Prostate gland (tissue), 2 donors: ENCODE results near the gene NR2C1. TPM values are rescaled to one million over a fixed set of nuclear protein-coding genes. Genes with fewer than 3 reads are reported as not detected.

ENCODE experiments used
- DNase-seq: peaks from one replicate; pipeline ENCODE4 v3.0.0-alpha.2; 2019; ENCODE audit warnings: low spot score
- H3K27ac ChIP-seq, 2 donors: fragments of 200-600 bp; sonication (generic); 2 replicates each; pipeline ENCODE4 v1.5.1; 2017 to 2019
- H3K27me3 ChIP-seq: fragments of 200-600 bp; sonication (generic); replicated peaks from 2 replicates; pipeline ENCODE4 v1.5.1; 2019; ENCODE audit not compliant: insufficient read depth
- H3K36me3 ChIP-seq, 2 donors: fragments of 200-600 bp; sonication (generic); 1 replicate in 1 of 2; 2 replicates in 1 of 2; pipeline versions ENCODE4 v1.5.1 to v1.8.1; 2017 to 2019
- H3K4me1 ChIP-seq: fragments of 200-600 bp; sonication (generic); replicated peaks from 2 replicates; pipeline ENCODE4 v1.5.1; 2019
- H3K4me3 ChIP-seq, 2 donors: fragments of 200-600 bp; sonication (generic); 2 replicates each; pipeline ENCODE4 v1.5.1; 2017 to 2019
- H3K9me3 ChIP-seq: fragments of 200-600 bp; sonication (generic); 2 replicates; pipeline ENCODE4 v1.5.1; 2017
- POLR2A ChIP-seq: fragments of 450-650 bp; IDR thresholded peaks from one replicate; pipeline ENCODE4 v1.6.1; 2016; ENCODE audit warnings: antibody characterized with exemption, mild to moderate bottlenecking
- POLR2AphosphoS5 ChIP-seq: sonication (generic); formaldehyde crosslinking; IDR thresholded peaks from one replicate; pipeline ENCODE4 v1.6.1; 2017; ENCODE audit warnings: antibody characterized with exemption
- WGBS: methylation state at CpG from one replicate; pipeline ENCODE4 v1.1.5; 2018; 5-methylcytosine and 5-hydroxymethylcytosine counted together
- intact Hi-C: fragments of 100-400 bp; cut with DNase I; formaldehyde crosslinking; loops from one replicate; pipeline ENCODE4 v1.14.2; 2022
- total RNA-seq, 2 donors: library from RNA; depleted of rRNA; stranded (reverse); fragments of >200 nt; gene quantifications; one replicate each; pipeline ENCODE4 v1.1.0, GENCODE V29; 2016
- TF ChIP-seq, protein P1 (sequence below), 4 experiments: fragments of 200-600 bp in 2 of 4; fragments of 450-650 bp in 2 of 4; sonication (generic) in 2 of 4; IDR thresholded peaks; 1 replicate in 3 of 4; 2 replicates in 1 of 4; pipeline ENCODE4 v1.5.1; 2016 to 2019; ENCODE audit warnings: antibody characterized with exemption in 4 of 4, mild to moderate bottlenecking in 2 of 4, moderate library complexity in 2 of 4

The NR2C1 gene
- total RNA-seq, 2 donors from 2014 or later, result 18.7 to 54.0 TPM

DNA sequence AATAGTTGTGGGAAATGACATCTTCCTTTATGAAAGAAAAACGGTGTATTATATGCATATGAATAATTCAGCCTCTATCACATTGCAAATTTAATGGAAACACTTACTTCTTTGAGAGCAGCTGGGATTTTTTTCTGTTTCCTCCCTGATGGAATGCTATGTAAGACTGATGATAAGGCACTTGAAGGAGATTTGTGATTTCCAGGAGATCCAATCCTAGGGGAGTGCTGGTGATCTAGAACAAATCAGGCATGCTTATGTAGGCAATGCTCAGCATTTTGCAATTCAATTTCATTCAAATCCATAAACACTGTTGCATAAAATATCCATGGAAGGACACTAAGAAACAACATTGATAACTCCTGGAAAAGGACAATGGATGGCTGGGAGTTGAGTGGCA is 16.0 kb upstream of the NR2C1 start:
- H3K27me3 ChIP-seq, result no peaks in the 10 kb centered on the region
- no peak overlapping the region for H3K4me3 ChIP-seq
- TF ChIP-seq POLR2A (no peak), POLR2AphosphoS5 (no peak)
- TF ChIP-seq, protein P1, sequence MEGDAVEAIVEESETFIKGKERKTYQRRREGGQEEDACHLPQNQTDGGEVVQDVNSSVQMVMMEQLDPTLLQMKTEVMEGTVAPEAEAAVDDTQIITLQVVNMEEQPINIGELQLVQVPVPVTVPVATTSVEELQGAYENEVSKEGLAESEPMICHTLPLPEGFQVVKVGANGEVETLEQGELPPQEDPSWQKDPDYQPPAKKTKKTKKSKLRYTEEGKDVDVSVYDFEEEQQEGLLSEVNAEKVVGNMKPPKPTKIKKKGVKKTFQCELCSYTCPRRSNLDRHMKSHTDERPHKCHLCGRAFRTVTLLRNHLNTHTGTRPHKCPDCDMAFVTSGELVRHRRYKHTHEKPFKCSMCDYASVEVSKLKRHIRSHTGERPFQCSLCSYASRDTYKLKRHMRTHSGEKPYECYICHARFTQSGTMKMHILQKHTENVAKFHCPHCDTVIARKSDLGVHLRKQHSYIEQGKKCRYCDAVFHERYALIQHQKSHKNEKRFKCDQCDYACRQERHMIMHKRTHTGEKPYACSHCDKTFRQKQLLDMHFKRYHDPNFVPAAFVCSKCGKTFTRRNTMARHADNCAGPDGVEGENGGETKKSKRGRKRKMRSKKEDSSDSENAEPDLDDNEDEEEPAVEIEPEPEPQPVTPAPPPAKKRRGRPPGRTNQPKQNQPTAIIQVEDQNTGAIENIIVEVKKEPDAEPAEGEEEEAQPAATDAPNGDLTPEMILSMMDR (IDR thresholded peaks at IDR 0.05), result no peak
- no peaks in the 10 kb centered on the region for H3K4me1 ChIP-seq
- H3K27ac ChIP-seq, result no peak overlapping the region
- intact Hi-C loops, result no loop called here
- H3K36me3 ChIP-seq, result no peaks in the 10 kb centered on the region
- no peak for DNase-seq
- 66% methylated on average over 1 of the region's 1 CpG for WGBS
- no peaks in the 10 kb centered on the region for H3K9me3 ChIP-seq

DNA sequence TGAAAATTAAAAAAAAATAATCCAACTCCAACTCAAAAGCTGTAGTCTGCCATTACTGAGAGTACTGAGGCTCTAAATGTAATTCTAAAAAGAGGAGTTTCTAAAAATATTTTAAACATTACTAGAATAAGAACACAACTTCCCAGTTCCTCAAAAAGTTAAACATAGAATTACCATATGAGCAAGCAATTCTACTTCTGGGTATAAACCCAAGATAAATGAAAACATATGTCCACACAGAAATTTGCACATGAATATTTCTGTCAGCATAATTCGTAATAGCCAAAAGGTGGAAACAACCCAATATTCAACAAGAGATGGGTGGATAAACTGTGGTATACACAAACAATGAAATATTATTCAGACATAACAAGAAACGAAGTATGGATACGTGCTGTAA is 15.0 kb upstream of the NR2C1 start:
- Histone ChIP-seq H3K36me3 (no peaks in the 10 kb centered on the region), H3K9me3 (no peaks in the 10 kb centered on the region), H3K27ac (no peak overlapping the region), H3K4me1 (no peaks in the 10 kb centered on the region), H3K27me3 (no peaks in the 10 kb centered on the region), H3K4me3 (no peak overlapping the region)
- WGBS, result 86% methylated on average over 3 of the region's 3 CpGs
- no peak for DNase-seq
- TF ChIP-seq POLR2A, result no peak
- TF ChIP-seq, protein P1 (IDR thresholded peaks at IDR 0.05), result no peak
- no peak for TF ChIP-seq POLR2AphosphoS5
- intact Hi-C loops, result no loop called here

DNA sequence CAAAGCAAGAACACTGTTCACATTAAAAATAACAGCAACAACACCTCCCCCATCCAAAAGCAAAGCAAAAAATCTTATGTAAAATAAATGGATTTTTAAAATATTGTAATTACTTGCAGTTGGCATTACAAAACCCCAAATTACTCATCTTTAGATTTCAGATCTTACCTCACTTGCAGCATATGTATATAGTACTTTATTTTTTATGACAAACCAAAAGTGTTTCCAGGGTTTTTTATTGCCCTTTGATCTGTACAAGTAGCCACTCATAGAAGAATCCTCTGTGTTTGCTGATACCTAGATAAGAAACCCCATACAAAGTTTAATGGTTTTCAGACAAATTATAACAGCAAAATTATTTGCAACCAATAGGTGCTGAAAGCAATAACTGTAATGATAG is 12.2 kb upstream of the NR2C1 start:
- Histone ChIP-seq H3K9me3 (no peaks in the 10 kb centered on the region), H3K4me3 (no peak overlapping the region), H3K27me3 (no peaks in the 10 kb centered on the region), H3K27ac (no peak overlapping the region), H3K4me1 (no peaks in the 10 kb centered on the region), H3K36me3 (no peaks in the 10 kb centered on the region)
- intact Hi-C loops, result no loop called here
- DNase-seq, result no peak
- TF ChIP-seq, protein P1 (IDR thresholded peaks at IDR 0.05), result no peak
- TF ChIP-seq POLR2A (no peak), POLR2AphosphoS5 (no peak)

DNA sequence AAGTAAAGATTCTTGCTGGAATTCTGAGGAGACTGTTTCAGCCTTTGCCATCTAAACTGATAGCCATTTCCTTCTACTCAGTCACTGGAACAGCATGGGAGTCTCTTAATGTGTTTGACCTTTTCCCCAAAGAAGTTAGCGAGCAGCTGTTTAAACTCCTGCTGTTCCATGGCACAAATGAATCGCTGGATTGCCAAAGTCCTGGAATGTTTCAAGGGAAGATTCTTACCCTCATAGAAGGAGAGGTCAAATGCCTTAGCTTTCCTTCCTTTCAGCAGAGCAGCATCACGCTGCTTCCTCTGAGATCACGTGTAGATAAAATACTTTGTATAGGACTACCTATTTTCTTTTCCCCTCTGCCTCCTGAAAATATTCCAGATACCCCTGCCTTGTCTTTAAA is 10.5 kb upstream of the NR2C1 start:
- H3K27ac ChIP-seq, result peak overlapping the region in 1 of 2 donors; percentile 15
- WGBS, result 31% methylated on average over 4 of the region's 4 CpGs
- TF ChIP-seq POLR2AphosphoS5 (no peak), POLR2A (no peak)
- TF ChIP-seq, protein P1 (IDR thresholded peaks at IDR 0.05), result no peak
- H3K9me3 ChIP-seq, result no peaks in the 10 kb centered on the region
- H3K36me3 ChIP-seq, result no peaks in the 10 kb centered on the region
- intact Hi-C loops, result no loop called here
- no peak for DNase-seq
- H3K4me3 ChIP-seq, result no peak overlapping the region
- H3K27me3 ChIP-seq, result no peaks in the 10 kb centered on the region
- no peaks in the 10 kb centered on the region for H3K4me1 ChIP-seq

DNA sequence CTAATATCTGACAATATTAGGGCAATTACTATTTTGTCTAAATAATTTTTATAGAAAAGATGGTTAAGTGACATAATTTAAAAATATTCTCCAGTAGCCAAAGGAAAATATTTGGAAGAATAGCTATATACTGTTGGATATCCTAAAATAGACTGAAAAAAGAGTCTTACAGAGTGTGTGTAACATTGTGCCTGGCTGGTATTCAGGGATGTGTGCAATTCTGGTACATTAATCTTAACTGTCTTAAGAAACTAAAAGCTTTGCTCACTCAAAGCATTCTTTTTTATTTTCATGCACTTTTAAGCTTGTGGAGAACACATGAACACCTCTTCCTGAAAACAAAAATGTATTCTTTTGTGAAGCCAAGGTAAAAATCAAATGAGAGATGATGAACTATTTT is 10.1 kb upstream of the NR2C1 start:
- intact Hi-C loops, result no loop called here
- no peak for TF ChIP-seq POLR2AphosphoS5
- TF ChIP-seq POLR2A, result no peak
- TF ChIP-seq, protein P1 (IDR thresholded peaks at IDR 0.05), result no peak
- Histone ChIP-seq H3K36me3 (no peaks in the 10 kb centered on the region), H3K4me3 (no peak overlapping the region), H3K4me1 (no peaks in the 10 kb centered on the region), H3K27me3 (no peaks in the 10 kb centered on the region), H3K9me3 (no peaks in the 10 kb centered on the region), H3K27ac (peak overlapping the region in 1 of 2 donors; percentile 15)
- DNase-seq, result no peak
